SK-N-SH (cell line): Measurements from ENCODE around the gene ERGIC2.

Experiments used
- ELF1 ChIP-seq: IDR thresholded peaks from 2 replicates; pipeline ENCODE4 v1.4.0; 2012
- EZH2phosphoT487 ChIP-seq: fragments of 200-600 bp; sonication (generic); IDR thresholded peaks from 2 replicates; pipeline ENCODE4 v1.6.1; 2017; ENCODE audit warnings: low read depth, mixed run types, mild to moderate bottlenecking, antibody characterized with exemption, moderate library complexity, borderline replicate concordance
- FOXJ3 ChIP-seq: sonication (generic); formaldehyde crosslinking; IDR thresholded peaks from 2 replicates; pipeline ENCODE4 v1.5.1; 2020; ENCODE audit warnings: mild to moderate bottlenecking, missing genetic modification reagents
- POLR2AphosphoS5 ChIP-seq: IDR thresholded peaks from 2 replicates; pipeline ENCODE4 v1.6.1; 2012; ENCODE audit warnings: low read depth, low read length
- RCOR1 ChIP-seq: fragments of 150-350 bp; IDR thresholded peaks from 2 replicates; pipeline ENCODE4 v1.6.1; 2017; ENCODE audit warnings: antibody characterized with exemption, low read length
- RFX5 ChIP-seq: IDR thresholded peaks from 2 replicates; pipeline ENCODE4 v1.6.1; 2012; ENCODE audit warnings: mild to moderate bottlenecking, improper control_type of control experiment, low read length
- SIN3A ChIP-seq: IDR thresholded peaks from 2 replicates; pipeline ENCODE4 v1.6.1; 2012; ENCODE audit warnings: low read depth, mild to moderate bottlenecking, low read length, moderate library complexity, borderline replicate concordance
- TF ChIP-seq, protein P1 (sequence below): fragments of 200-600 bp; sonication (generic); IDR thresholded peaks from 2 replicates; pipeline ENCODE4 v1.6.1; 2017; ENCODE audit warnings: antibody characterized with exemption, mild to moderate bottlenecking, moderate library complexity
- TF ChIP-seq, protein P2 (sequence below): IDR thresholded peaks from 2 replicates; pipeline ENCODE4 v1.6.1; 2012; ENCODE audit warnings: mild to moderate bottlenecking, low read depth, low read length, moderate library complexity
- TF ChIP-seq, protein P3 (sequence below): IDR thresholded peaks from 2 replicates; pipeline ENCODE4 v1.4.0; 2012; ENCODE audit warnings: low read depth

DNA sequence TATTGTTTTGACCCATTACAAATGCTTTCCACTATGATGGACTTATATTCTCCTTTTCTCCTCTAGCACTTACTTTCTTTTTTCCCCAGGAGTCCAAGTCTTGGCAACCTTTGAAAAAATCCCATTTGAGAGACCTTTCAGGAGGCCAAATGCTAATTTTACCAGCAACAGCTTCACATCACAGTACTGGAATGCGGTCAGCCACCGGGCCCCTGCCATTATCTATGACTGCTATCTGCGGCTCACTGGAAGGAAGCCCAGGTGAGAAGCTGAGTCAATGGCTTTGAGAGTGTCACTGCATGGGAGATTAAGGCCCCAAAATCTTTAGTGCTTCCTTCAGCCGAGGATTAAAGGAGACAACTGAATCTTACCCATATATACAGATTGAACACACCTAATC is 64.2 kb downstream of the ERGIC2 start:
- TF ChIP-seq, protein P1, sequence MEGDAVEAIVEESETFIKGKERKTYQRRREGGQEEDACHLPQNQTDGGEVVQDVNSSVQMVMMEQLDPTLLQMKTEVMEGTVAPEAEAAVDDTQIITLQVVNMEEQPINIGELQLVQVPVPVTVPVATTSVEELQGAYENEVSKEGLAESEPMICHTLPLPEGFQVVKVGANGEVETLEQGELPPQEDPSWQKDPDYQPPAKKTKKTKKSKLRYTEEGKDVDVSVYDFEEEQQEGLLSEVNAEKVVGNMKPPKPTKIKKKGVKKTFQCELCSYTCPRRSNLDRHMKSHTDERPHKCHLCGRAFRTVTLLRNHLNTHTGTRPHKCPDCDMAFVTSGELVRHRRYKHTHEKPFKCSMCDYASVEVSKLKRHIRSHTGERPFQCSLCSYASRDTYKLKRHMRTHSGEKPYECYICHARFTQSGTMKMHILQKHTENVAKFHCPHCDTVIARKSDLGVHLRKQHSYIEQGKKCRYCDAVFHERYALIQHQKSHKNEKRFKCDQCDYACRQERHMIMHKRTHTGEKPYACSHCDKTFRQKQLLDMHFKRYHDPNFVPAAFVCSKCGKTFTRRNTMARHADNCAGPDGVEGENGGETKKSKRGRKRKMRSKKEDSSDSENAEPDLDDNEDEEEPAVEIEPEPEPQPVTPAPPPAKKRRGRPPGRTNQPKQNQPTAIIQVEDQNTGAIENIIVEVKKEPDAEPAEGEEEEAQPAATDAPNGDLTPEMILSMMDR: no peak
- TF ChIP-seq, protein P2, sequence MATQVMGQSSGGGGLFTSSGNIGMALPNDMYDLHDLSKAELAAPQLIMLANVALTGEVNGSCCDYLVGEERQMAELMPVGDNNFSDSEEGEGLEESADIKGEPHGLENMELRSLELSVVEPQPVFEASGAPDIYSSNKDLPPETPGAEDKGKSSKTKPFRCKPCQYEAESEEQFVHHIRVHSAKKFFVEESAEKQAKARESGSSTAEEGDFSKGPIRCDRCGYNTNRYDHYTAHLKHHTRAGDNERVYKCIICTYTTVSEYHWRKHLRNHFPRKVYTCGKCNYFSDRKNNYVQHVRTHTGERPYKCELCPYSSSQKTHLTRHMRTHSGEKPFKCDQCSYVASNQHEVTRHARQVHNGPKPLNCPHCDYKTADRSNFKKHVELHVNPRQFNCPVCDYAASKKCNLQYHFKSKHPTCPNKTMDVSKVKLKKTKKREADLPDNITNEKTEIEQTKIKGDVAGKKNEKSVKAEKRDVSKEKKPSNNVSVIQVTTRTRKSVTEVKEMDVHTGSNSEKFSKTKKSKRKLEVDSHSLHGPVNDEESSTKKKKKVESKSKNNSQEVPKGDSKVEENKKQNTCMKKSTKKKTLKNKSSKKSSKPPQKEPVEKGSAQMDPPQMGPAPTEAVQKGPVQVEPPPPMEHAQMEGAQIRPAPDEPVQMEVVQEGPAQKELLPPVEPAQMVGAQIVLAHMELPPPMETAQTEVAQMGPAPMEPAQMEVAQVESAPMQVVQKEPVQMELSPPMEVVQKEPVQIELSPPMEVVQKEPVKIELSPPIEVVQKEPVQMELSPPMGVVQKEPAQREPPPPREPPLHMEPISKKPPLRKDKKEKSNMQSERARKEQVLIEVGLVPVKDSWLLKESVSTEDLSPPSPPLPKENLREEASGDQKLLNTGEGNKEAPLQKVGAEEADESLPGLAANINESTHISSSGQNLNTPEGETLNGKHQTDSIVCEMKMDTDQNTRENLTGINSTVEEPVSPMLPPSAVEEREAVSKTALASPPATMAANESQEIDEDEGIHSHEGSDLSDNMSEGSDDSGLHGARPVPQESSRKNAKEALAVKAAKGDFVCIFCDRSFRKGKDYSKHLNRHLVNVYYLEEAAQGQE: 0 out of 2 replicates have a peak, but pooled peaks have one; percentile 36
- no peak for TF ChIP-seq RFX5
- TF ChIP-seq POLR2AphosphoS5: peak; percentile 56; the same call in 1 of the 2 replicates
- no peak for TF ChIP-seq EZH2phosphoT487
- TF ChIP-seq FOXJ3 (CRISPR knock-in tag): no peak
- TF ChIP-seq SIN3A: no peak
- TF ChIP-seq, protein P3, sequence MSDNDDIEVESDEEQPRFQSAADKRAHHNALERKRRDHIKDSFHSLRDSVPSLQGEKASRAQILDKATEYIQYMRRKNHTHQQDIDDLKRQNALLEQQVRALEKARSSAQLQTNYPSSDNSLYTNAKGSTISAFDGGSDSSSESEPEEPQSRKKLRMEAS: 0 out of 2 replicates have a peak, but pooled peaks have one; percentile 23
- TF ChIP-seq ELF1: no peak
- TF ChIP-seq RCOR1: no peak
